AML-193 (cell line): ENCODE data around the gene CLEC17A.
"Not testable (repeated sequence)": the region's sequence is repeated elsewhere in the genome, so short reads cannot be mapped to it uniquely, and the experiment has no call there.

ENCODE experiments used
- DNase-seq, 2 experiments: peaks; one replicate each; lab custom pipeline; 2025; lab: John Stamatoyannopoulos, UW

CLEC17A gene

GRCh38 chr19:14559916-14560775 is 22.7 kb upstream of the CLEC17A start:
- no peak for DNase-seq

GRCh38 chr19:14560776-14561108 is 22.1 kb upstream of the CLEC17A start:
- no peak for DNase-seq

GRCh38 chr19:14561249-14561648 is 21.6 kb upstream of the CLEC17A start:
- DNase-seq: no peak

GRCh38 chr19:14561847-14562351 is 21.0 kb upstream of the CLEC17A start:
- no peak for DNase-seq

GRCh38 chr19:14562660-14563589 is 20.0 kb upstream of the CLEC17A start:
- DNase-seq: no peak

GRCh38 chr19:14563590-14563926 is 19.3 kb upstream of the CLEC17A start:
- no peak for DNase-seq

GRCh38 chr19:14563989-14564651 is 18.8 kb upstream of the CLEC17A start:
- no peak for DNase-seq

- DNase-seq: not testable (repeated sequence)
Observed at GRCh38 chr19:14564652-14565297, 18.1 kb upstream of the CLEC17A start.

- no peak for DNase-seq
Observed at GRCh38 chr19:14565298-14565679, 17.6 kb upstream of the CLEC17A start.

GRCh38 chr19:14565765-14566711 is 16.8 kb upstream of the CLEC17A start:
- no peak for DNase-seq

GRCh38 chr19:14566712-14567077 is 16.2 kb upstream of the CLEC17A start:
- DNase-seq: no peak

- DNase-seq: no peak
Observed at GRCh38 chr19:14567079-14567478, 15.8 kb upstream of the CLEC17A start.

GRCh38 chr19:14570864-14571527 is 11.9 kb upstream of the CLEC17A start:
- DNase-seq: no peak

GRCh38 chr19:14571695-14572490 is 11.0 kb upstream of the CLEC17A start, which contains the start of gene NDUFB7:
NDUFB7 (minus strand) TSS chr19:14572066; CDS start chr19:14572000, 66 bp downstream.
- peak; percentile 91 to 93 for DNase-seq

GRCh38 chr19:14575428-14575980 is 7.4 kb upstream of the CLEC17A start:
- no peak for DNase-seq

- DNase-seq: no peak
Observed at GRCh38 chr19:14576363-14576762, 6.5 kb upstream of the CLEC17A start.

- DNase-seq: no peak
Observed at GRCh38 chr19:14577264-14577663, 5.6 kb upstream of the CLEC17A start.

GRCh38 chr19:14577885-14578427 is 4.9 kb upstream of the CLEC17A start:
- no peak for DNase-seq
